Measurements from ENCODE around the gene EGLN1. TPM values are rescaled to one million over a fixed set of nuclear protein-coding genes. Genes with fewer than 3 reads are reported as not detected.
A peak's percentile ranks its signal among the peaks of the same experiment; 100 is the strongest.

The EGLN1 gene
- total and polyA plus RNA-seq, 10 of the 15 experiments (the other 5 are each of a cell fraction or from before 2014, with no cell fraction given): 2.4 to 46.6 (median 8.7) TPM

- Histone ChIP-seq H3K4me3 (no peak overlapping the region; the same call in 1 of the 2 replicates), H3K27me3 (replicated peaks in 1 of 2; ENCODE audit: control insufficient read depth in 2 of 2, insufficient read depth in 2 of 2, low read length in 1 of 2) (no peaks in the 10 kb centered on the region), H3K9me3 (replicated peaks; ENCODE audit: control insufficient read depth, insufficient read depth, low read length) (no peaks in the 10 kb centered on the region), H3K4me1 (ENCODE audit: control insufficient read depth, insufficient read depth, low read length) (peaks cover 5% of the 10 kb centered on the region; the same call in 1 of the 2 replicates), H3K79me2 (ENCODE audit: control insufficient read depth, insufficient read depth, low read length) (peaks cover 69% of the 10 kb centered on the region), H3K36me3 (ENCODE audit: control insufficient read depth in 2 of 2, insufficient read depth in 2 of 2, low read length in 1 of 2) (peaks cover 0 to 5% of the 10 kb centered on the region in 2 experiments; a peak in 1 of 4 replicates), H2AFZ (ENCODE audit: control insufficient read depth, low read depth, low read length) (no peak overlapping the region), H4K20me1 (ENCODE audit: control insufficient read depth, insufficient read depth) (peaks cover 4% of the 10 kb centered on the region; the same call in 1 of the 2 replicates), H3K27ac (ENCODE audit: control insufficient read depth, insufficient read depth) (no peak overlapping the region), H3K9ac (ENCODE audit: control insufficient read depth, insufficient read depth, low read length) (no peak overlapping the region), H3K4me2 (ENCODE audit: control insufficient read depth, insufficient read depth) (peak overlapping the region; percentile 11; the same call in 1 of the 2 replicates)
- ChIA-PET RAD21 (ENCODE audit: unreplicated experiment) (interaction anchor here (1.8 to 2.5 kb wide), 2 partner anchors 12 to 71 kb away, joined by 4 to 6 read pairs; partner anchors contain the start of genes EXOC8 and SPRTN), SMC1A (ENCODE audit: uncharacterized antibody, unreplicated experiment) (interaction anchor here (1.4 kb wide), 1 partner anchor 10 kb away, joined by 7 read pairs; no protein-coding TSS in a partner anchor), POLR2A (no interaction called here), CTCF (interaction anchor here (1.2 kb wide), 1 partner anchor 195 kb away, joined by 3 read pairs; no protein-coding TSS in a partner anchor)
- WGBS (ENCODE audit: insufficient coverage, insufficient replicate concordance, low lambda C conversion rate, missing lambda C conversion rate): 77% methylated on average over 6 of the region's 6 CpGs
- intact Hi-C loops (cut with micrococcal nuclease; ENCODE audit: unreplicated experiment) (no loop called here), in situ Hi-C loops (cut with MboI) (no loop called here)
- BruUV-seq (replicated peaks): no TSS peak
- TF ChIP-seq SPI1 (IDR thresholded peaks at IDR 0.05; ENCODE audit: borderline replicate concordance, insufficient read depth, low read depth, low read length): peak; percentile 31; the same call in 1 of the 2 replicates
- no peak for TF ChIP-seq KDM1A (IDR thresholded peaks at IDR 0.05; ENCODE audit: borderline replicate concordance)
- no peak for FAIRE-seq
- no peak for DNase-seq (ENCODE audit: low read depth, low spot score)
- ATAC-seq: peak; percentile 18
These were observed 13.5 kb downstream of the EGLN1 start for GRCh38 chr1:231408528-231409094.

- peaks cover 63% of the 10 kb centered on the region for H3K79me2 ChIP-seq (ENCODE audit: control insufficient read depth, insufficient read depth, low read length)
- H3K4me2 ChIP-seq (ENCODE audit: control insufficient read depth, insufficient read depth): peak overlapping the region; percentile 56
- H2AFZ ChIP-seq (ENCODE audit: control insufficient read depth, low read depth, low read length): no peak overlapping the region
- BruUV-seq (replicated peaks): no TSS peak
- intact Hi-C loops (cut with micrococcal nuclease; ENCODE audit: unreplicated experiment) (no loop called here), in situ Hi-C loops (cut with MboI) (no loop called here)
- CTCF ChIA-PET: interaction anchor here (0.8 to 1.2 kb wide), 2 partner anchors 27 to 195 kb away, joined by 3 read pairs; no protein-coding TSS in a partner anchor
- RAD21 ChIA-PET (ENCODE audit: unreplicated experiment): interaction anchor here (0.8 to 2.5 kb wide), 2 partner anchors 11 to 13 kb away, joined by 4 to 6 read pairs; no protein-coding TSS in a partner anchor
- H4K20me1 ChIP-seq (ENCODE audit: control insufficient read depth, insufficient read depth): peaks cover 4% of the 10 kb centered on the region; the same call in 1 of the 2 replicates
- TF ChIP-seq RUNX3 (IDR thresholded peaks at IDR 0.05; ENCODE audit: low read length) (peak; percentile 50), ATF7 (IDR thresholded peaks at IDR 0.05; ENCODE audit: low read depth) (no peak), JUNB (IDR thresholded peaks at IDR 0.05) (peak; percentile 61)
- H3K36me3 ChIP-seq (ENCODE audit: control insufficient read depth in 2 of 2, insufficient read depth in 2 of 2, low read length in 1 of 2): peaks cover 0 to 5% of the 10 kb centered on the region in 2 experiments; a peak in 1 of 4 replicates
- WGBS (ENCODE audit: insufficient coverage, insufficient replicate concordance, low lambda C conversion rate, missing lambda C conversion rate): 42% methylated on average over 6 of the region's 6 CpGs
- peaks cover 5% of the 10 kb centered on the region; the same call in 1 of the 2 replicates for H3K4me1 ChIP-seq (ENCODE audit: control insufficient read depth, insufficient read depth, low read length)
- POLR2A ChIA-PET: interaction anchor here (0.9 kb wide), 1 partner anchor 70 kb away, joined by 3 read pairs; the partner anchor contains the start of gene SPRTN
- H3K27ac ChIP-seq (ENCODE audit: control insufficient read depth, insufficient read depth): no peak overlapping the region
- H3K4me3 ChIP-seq: peak overlapping the region; percentile 28; the same call in 1 of the 2 replicates
- H3K9ac ChIP-seq (ENCODE audit: control insufficient read depth, insufficient read depth, low read length): no peak overlapping the region
- FAIRE-seq: no peak
- no peaks in the 10 kb centered on the region for H3K27me3 ChIP-seq (replicated peaks in 1 of 2; ENCODE audit: control insufficient read depth in 2 of 2, insufficient read depth in 2 of 2, low read length in 1 of 2)
- peak; percentile 85 for ATAC-seq
- SMC1A ChIA-PET (ENCODE audit: uncharacterized antibody, unreplicated experiment): interaction anchor here (0.9 to 1.4 kb wide), 2 partner anchors 11 to 70 kb away, joined by 3 to 7 read pairs; partner anchors contain the start of genes EXOC8 and SPRTN
- no peaks in the 10 kb centered on the region for H3K9me3 ChIP-seq (replicated peaks; ENCODE audit: control insufficient read depth, insufficient read depth, low read length)
- no peak for DNase-seq (ENCODE audit: low read depth, low spot score)
These were observed 14.3 kb downstream of the EGLN1 start for GRCh38 chr1:231407547-231408396.

Data from GM12878 (cell line).